Activated T-helper 17 cell treated with anti-CD3 and anti-CD28 coated beads, Interleukin-2, amount 50 U/mL, for 72 hours (primary cell): ENCODE data around the gene TRIM39. TPM values are rescaled to one million over a fixed set of nuclear protein-coding genes. Genes with fewer than 3 reads are reported as not detected.
"Not testable (repeated sequence)": the region's sequence is repeated elsewhere in the genome, so short reads cannot be mapped to it uniquely, and the experiment has no call there.

ENCODE experiments used
- ATAC-seq: fragments of 150-1000 bp; cut with Tn5 transposase; replicated peaks from 2 replicates; pipeline ENCODE4 v1.10.0; 2021; ENCODE audit warnings: mild to moderate bottlenecking, moderate library complexity
- H3K27ac Mint-ChIP-seq: one replicate; pipeline ENCODE4 v1.8.0; 2022; ENCODE audit warnings: mixed read lengths
- H3K27me3 Mint-ChIP-seq: one replicate; pipeline ENCODE4 v1.8.0; 2022; ENCODE audit warnings: mixed read lengths
- H3K36me3 Mint-ChIP-seq: one replicate; pipeline ENCODE4 v1.8.0; 2022; ENCODE audit warnings: low read depth, mild to moderate bottlenecking, mixed read lengths
- H3K4me1 Mint-ChIP-seq: one replicate; pipeline ENCODE4 v1.8.0; 2022; ENCODE audit warnings: mixed read lengths
- H3K4me3 Mint-ChIP-seq: one replicate; pipeline ENCODE4 v1.8.0; 2022; ENCODE audit warnings: mild to moderate bottlenecking, mixed read lengths
- H3K9me3 Mint-ChIP-seq: one replicate; pipeline ENCODE4 v1.8.0; 2022; ENCODE audit warnings: mixed read lengths
- total RNA-seq, 2 donors: library from RNA; stranded (reverse); gene quantifications; one replicate each; pipeline ENCODE4 v1.2.3, GENCODE V29; 2022

Gene TRIM39
- 10 to 100 TPM; 12.4 to 16.1 TPM for total RNA-seq

DNA sequence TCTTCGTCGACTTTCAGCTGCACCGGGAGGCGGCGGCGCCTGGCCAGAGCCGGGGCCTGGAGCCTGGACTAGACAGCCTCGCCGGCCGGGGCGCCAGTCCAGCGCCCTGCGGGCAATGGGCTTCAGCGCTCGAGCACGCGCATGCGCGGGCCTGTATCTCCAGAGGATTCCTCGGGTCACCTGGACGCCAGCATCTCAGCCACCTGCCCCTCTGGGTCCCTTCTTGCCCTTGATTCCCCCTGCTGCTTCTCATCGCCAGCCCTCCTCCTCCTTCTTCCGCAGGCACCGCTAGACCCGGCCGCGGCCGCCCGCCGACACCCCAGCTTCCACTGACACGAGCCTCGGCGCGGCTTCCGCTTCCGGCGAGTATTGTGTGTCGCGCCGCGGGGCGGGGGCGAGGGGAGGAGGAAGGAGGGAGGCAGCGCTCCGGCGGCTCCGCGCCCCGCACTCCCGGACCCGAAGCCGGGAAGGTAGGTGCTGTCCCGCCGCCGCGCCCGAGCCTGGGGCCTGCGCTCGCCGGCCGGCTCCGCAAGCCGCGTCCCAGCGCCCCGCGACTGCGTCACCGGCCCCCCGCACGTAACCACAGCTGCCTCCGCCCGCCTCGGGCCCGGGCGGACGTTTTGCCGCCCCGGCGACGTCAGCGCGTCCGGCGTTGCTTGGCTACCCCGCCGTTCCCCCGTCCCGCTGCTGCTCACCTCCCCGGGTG is at the start of gene TRIM39:
TRIM39 (plus strand) TSS at position 402 of the 706 bp plus-strand sequence. CDS start 2,391 bp downstream, outside the sequence.
- H3K4me1 Mint-ChIP-seq: peaks cover 41% of the 10 kb centered on the region
- peaks cover 80% of the 10 kb centered on the region for H3K36me3 Mint-ChIP-seq
- ATAC-seq: peak; percentile 72
- peak within 1 kb of the TSS; percentile 90 for H3K4me3 Mint-ChIP-seq
- H3K9me3 Mint-ChIP-seq: no peaks in the 10 kb centered on the region
- H3K27ac Mint-ChIP-seq: peak within 1 kb of the TSS; percentile 91
- no peaks in the 10 kb centered on the region for H3K27me3 Mint-ChIP-seq

DNA sequence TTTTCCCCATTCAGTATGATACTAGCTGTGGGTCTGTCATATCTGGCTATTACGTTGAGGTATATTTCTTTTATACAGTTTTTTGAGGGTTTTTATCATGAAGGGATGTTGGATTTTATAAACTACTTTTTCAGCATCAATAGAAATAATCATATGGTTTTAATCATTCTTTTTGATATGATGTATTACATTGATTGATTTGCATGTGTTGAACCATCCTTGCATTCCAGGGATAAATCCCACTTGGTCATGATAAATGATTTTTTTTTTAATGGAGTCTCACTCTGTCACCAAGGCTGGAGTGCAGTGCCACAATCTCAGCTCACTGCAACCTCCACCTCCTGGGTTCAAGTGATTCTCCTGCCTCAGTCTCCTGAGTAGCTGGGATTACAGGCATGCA is 45.7 kb upstream of the TRIM39 start:
- H3K9me3 Mint-ChIP-seq: peaks cover 35% of the 10 kb centered on the region
- H3K36me3 Mint-ChIP-seq: not testable (repeated sequence)

GRCh38 chr6:30282522-30282921 is 44.2 kb upstream of the TRIM39 start:
- no peaks in the 10 kb centered on the region for H3K27me3 Mint-ChIP-seq
- peaks cover 5% of the 10 kb centered on the region for H3K36me3 Mint-ChIP-seq
- no peak for ATAC-seq
- no peaks in the 10 kb centered on the region for H3K4me1 Mint-ChIP-seq
- peaks cover 36% of the 10 kb centered on the region for H3K9me3 Mint-ChIP-seq
- H3K4me3 Mint-ChIP-seq: no peak overlapping the region
- no peak overlapping the region for H3K27ac Mint-ChIP-seq

More for the DNA sequence above, 45.7 kb upstream of the TRIM39 start:
- not testable (repeated sequence) for H3K27me3 Mint-ChIP-seq, H3K4me3 Mint-ChIP-seq, ATAC-seq, H3K27ac Mint-ChIP-seq, H3K4me1 Mint-ChIP-seq

- no peak for ATAC-seq
- Mint-ChIP-seq H3K9me3 (peaks cover 43% of the 10 kb centered on the region), H3K4me1 (no peaks in the 10 kb centered on the region), H3K27ac (no peak overlapping the region), H3K27me3 (no peaks in the 10 kb centered on the region), H3K36me3 (peaks cover 11% of the 10 kb centered on the region), H3K4me3 (no peak overlapping the region)
Measured at GRCh38 chr6:30283761-30284160, 43.0 kb upstream of the TRIM39 start.

GRCh38 chr6:30287139-30287538 is 39.6 kb upstream of the TRIM39 start:
- Mint-ChIP-seq H3K9me3 (peaks cover 45% of the 10 kb centered on the region), H3K27ac (no peak overlapping the region), H3K36me3 (peaks cover 45% of the 10 kb centered on the region), H3K4me3 (no peak overlapping the region), H3K27me3 (no peaks in the 10 kb centered on the region), H3K4me1 (peaks cover 3% of the 10 kb centered on the region)
- ATAC-seq: no peak

GRCh38 chr6:30295837-30296236 is 30.9 kb upstream of the TRIM39 start:
- peaks cover 4% of the 10 kb centered on the region for H3K9me3 Mint-ChIP-seq
- ATAC-seq: no peak
- peaks cover 9% of the 10 kb centered on the region for H3K4me1 Mint-ChIP-seq
- no peak overlapping the region for H3K4me3 Mint-ChIP-seq
- H3K36me3 Mint-ChIP-seq: peaks cover 72% of the 10 kb centered on the region
- no peaks in the 10 kb centered on the region for H3K27me3 Mint-ChIP-seq
- no peak overlapping the region for H3K27ac Mint-ChIP-seq

DNA sequence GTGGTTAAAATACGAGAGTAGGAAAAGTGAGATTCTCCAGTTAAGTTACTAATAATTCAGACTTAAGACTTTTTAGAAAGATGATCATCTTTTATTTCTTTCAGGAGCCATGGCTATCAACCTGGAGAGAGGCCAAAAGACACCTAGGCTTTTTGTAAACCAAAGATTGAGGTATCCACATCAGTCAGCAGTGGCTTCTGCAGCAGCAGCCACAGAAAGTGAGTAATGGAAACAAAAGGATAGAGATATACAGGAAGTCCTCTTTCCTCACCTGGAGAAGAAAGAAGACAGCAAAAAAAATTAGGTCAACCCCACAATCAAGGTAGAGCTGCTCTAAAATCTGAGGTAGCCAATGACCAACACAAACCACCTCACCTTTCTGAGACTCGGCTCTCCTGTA is 22.7 kb upstream of the TRIM39 start:
- peaks cover 41% of the 10 kb centered on the region for H3K4me1 Mint-ChIP-seq
- H3K4me3 Mint-ChIP-seq: peak overlapping the region; percentile 41
- peak; percentile 85 for ATAC-seq
- H3K27ac Mint-ChIP-seq: no peak overlapping the region
- peaks cover 81% of the 10 kb centered on the region for H3K36me3 Mint-ChIP-seq
- no peaks in the 10 kb centered on the region for H3K27me3 Mint-ChIP-seq
- H3K9me3 Mint-ChIP-seq: peaks cover 4% of the 10 kb centered on the region

GRCh38 chr6:30311101-30311500 is 15.6 kb upstream of the TRIM39 start:
- Mint-ChIP-seq H3K27ac (no peak overlapping the region), H3K4me3 (no peak overlapping the region), H3K36me3 (peaks cover 96% of the 10 kb centered on the region), H3K27me3 (no peaks in the 10 kb centered on the region), H3K9me3 (no peaks in the 10 kb centered on the region), H3K4me1 (peaks cover 43% of the 10 kb centered on the region)
- ATAC-seq: no peak

GRCh38 chr6:30311671-30312070 is 15.1 kb upstream of the TRIM39 start:
- Mint-ChIP-seq H3K36me3 (peaks cover 96% of the 10 kb centered on the region), H3K27me3 (no peaks in the 10 kb centered on the region), H3K4me1 (peaks cover 42% of the 10 kb centered on the region), H3K4me3 (no peak overlapping the region), H3K9me3 (no peaks in the 10 kb centered on the region), H3K27ac (no peak overlapping the region)
- ATAC-seq: no peak

GRCh38 chr6:30312266-30312665 is 14.5 kb upstream of the TRIM39 start:
- no peak for ATAC-seq
- Mint-ChIP-seq H3K4me3 (no peak overlapping the region), H3K9me3 (no peaks in the 10 kb centered on the region), H3K27me3 (no peaks in the 10 kb centered on the region), H3K36me3 (peaks cover 96% of the 10 kb centered on the region), H3K4me1 (peaks cover 37% of the 10 kb centered on the region), H3K27ac (no peak overlapping the region)

DNA sequence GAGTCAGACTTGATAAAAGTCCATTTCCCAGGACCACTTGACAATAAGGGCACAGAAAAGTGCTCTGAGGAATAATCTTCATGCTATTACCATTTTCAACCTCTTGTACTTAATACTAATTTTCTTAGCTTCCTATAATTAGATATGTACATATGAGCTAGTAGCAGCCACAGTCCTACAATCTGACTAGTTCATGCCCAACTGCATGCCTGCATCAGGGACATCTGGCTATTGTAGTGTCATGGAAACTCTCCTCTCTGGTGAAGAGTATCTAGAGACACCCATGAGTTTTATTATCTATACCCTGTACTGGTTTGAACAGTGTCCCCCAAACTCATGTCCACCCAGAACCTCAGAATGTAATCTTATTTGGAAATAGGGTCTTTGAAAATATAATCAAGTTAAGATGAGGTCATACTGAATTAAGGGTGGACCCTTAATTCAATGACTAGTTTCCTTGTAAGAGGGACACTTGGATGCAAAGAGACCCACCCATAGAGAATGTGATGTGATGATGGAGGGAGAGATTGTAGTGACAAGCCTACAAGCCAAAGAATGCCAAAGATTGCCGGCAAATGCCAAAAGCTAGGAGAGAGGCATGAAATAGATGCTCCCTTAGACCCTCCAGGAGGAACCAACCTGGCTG is 13.9 kb upstream of the TRIM39 start:
- H3K36me3 Mint-ChIP-seq: peaks cover 96% of the 10 kb centered on the region
- H3K4me1 Mint-ChIP-seq: peaks cover 42% of the 10 kb centered on the region
- no peak for ATAC-seq
- H3K27ac Mint-ChIP-seq: no peak overlapping the region
- H3K9me3 Mint-ChIP-seq: no peaks in the 10 kb centered on the region
- H3K27me3 Mint-ChIP-seq: no peaks in the 10 kb centered on the region
- H3K4me3 Mint-ChIP-seq: no peak overlapping the region

- Mint-ChIP-seq H3K27ac (no peak overlapping the region), H3K4me1 (peaks cover 40% of the 10 kb centered on the region), H3K9me3 (no peaks in the 10 kb centered on the region), H3K4me3 (no peak overlapping the region), H3K27me3 (no peaks in the 10 kb centered on the region), H3K36me3 (peaks cover 93% of the 10 kb centered on the region)
- ATAC-seq: no peak
Measured at GRCh38 chr6:30315156-30315555, 11.6 kb upstream of the TRIM39 start.

- H3K27ac Mint-ChIP-seq: peak overlapping the region; percentile 79
- H3K9me3 Mint-ChIP-seq: no peaks in the 10 kb centered on the region
- no peaks in the 10 kb centered on the region for H3K27me3 Mint-ChIP-seq
- peak overlapping the region; percentile 53 for H3K4me3 Mint-ChIP-seq
- no peak for ATAC-seq
- peaks cover 50% of the 10 kb centered on the region for H3K4me1 Mint-ChIP-seq
- H3K36me3 Mint-ChIP-seq: peaks cover 93% of the 10 kb centered on the region
Measured at GRCh38 chr6:30317913-30318589, 8.7 kb upstream of the TRIM39 start.

DNA sequence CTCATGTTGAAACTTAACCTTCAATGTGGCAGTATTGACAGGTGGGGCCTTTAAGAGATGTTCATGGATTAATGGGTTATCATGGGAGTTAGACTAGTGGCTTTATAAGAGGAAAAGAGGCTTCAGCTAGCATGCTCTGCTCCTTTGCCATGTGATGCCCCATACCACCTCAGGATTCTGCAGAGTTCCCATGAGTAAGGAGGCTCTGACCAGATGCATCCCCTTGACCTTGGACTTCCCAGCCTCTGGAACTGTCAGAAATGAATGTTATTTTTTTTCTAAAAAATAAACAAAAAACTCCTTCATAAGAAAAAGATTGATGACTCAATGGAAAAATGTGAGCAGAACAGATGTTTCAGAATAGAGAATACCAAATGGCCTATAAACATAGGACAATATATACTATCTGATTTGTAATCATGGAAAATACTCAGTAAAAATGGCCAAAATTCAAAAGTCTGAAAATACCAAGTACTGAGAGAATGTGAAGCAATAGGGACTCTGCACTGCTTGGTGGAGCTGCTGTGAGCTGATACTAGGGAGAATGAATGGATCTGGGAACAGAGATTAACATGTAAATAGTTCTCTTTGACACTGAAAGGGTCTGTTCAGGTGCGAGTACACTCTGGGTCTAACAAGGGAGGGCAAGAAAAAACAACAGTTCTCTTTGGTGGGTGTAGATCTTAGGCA is 7.4 kb upstream of the TRIM39 start:
- Mint-ChIP-seq H3K4me3 (peak overlapping the region; percentile 44), H3K36me3 (peaks cover 83% of the 10 kb centered on the region), H3K27ac (peak overlapping the region; percentile 42), H3K27me3 (no peaks in the 10 kb centered on the region), H3K4me1 (peaks cover 53% of the 10 kb centered on the region), H3K9me3 (no peaks in the 10 kb centered on the region)
- ATAC-seq: no peak
